ENCODE results near the gene ABCC4. TPM values are rescaled to one million over a fixed set of nuclear protein-coding genes. Genes with fewer than 3 reads are reported as not detected.

Gene ABCC4
- total RNA-seq, 1 donor from 2014 or later: 10.6 TPM

- Mint-ChIP-seq H3K4me3 (ENCODE audit: unreplicated experiment) (no peak overlapping the region), H3K27ac (ENCODE audit: unreplicated experiment) (no peak overlapping the region), H3K4me1 (ENCODE audit: low read depth) (no peaks in the 10 kb centered on the region), H3K9me3 (ENCODE audit: low read depth) (no peaks in the 10 kb centered on the region), H3K27me3 (ENCODE audit: low read depth) (no peaks in the 10 kb centered on the region), H3K36me3 (ENCODE audit: low read depth) (no peaks in the 10 kb centered on the region)
- DNase-seq (ENCODE audit: low spot score): no peak
- TF ChIP-seq CTCF (IDR thresholded peaks at IDR 0.05): no peak
These were observed 37.7 kb upstream of the ABCC4 start for GRCh38 chr13:95338905-95339304.

- H3K9me3 Mint-ChIP-seq (ENCODE audit: low read depth): no peaks in the 10 kb centered on the region
- H3K27me3 Mint-ChIP-seq (ENCODE audit: low read depth): no peaks in the 10 kb centered on the region
- TF ChIP-seq CTCF (IDR thresholded peaks at IDR 0.05): no peak
- H3K4me3 Mint-ChIP-seq (ENCODE audit: unreplicated experiment): no peak overlapping the region
- no peak for DNase-seq (ENCODE audit: low spot score)
- no peak overlapping the region for H3K27ac Mint-ChIP-seq (ENCODE audit: unreplicated experiment)
- no peaks in the 10 kb centered on the region for H3K4me1 Mint-ChIP-seq (ENCODE audit: low read depth)
- no peaks in the 10 kb centered on the region for H3K36me3 Mint-ChIP-seq (ENCODE audit: low read depth)
These were observed 36.3 kb upstream of the ABCC4 start for GRCh38 chr13:95337597-95337996.

DNA sequence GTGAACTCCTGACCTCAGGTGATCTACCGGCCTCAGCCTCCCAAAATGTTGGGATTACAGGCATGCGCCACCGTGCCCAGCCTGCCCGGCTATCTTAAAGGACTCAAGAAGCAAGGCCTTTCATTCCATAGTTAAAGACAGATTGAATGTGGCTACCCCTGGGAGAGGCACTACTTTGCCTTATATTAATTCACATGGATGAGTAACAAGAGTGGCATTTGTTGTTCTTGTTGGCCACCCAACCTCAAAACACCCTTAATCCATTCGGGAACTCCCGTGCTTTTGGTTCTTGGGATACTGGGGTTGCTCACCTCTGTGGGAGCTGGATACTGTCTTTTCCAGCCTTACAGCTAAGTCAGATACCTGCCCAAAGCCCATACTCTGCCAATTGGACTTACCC lies 34.4 kb upstream of the ABCC4 start:
- no peak for TF ChIP-seq CTCF (IDR thresholded peaks at IDR 0.05)
- no peak overlapping the region for H3K4me3 Mint-ChIP-seq (ENCODE audit: unreplicated experiment)
- H3K9me3 Mint-ChIP-seq (ENCODE audit: low read depth): no peaks in the 10 kb centered on the region
- no peak overlapping the region for H3K27ac Mint-ChIP-seq (ENCODE audit: unreplicated experiment)
- H3K36me3 Mint-ChIP-seq (ENCODE audit: low read depth): no peaks in the 10 kb centered on the region
- H3K27me3 Mint-ChIP-seq (ENCODE audit: low read depth): no peaks in the 10 kb centered on the region
- H3K4me1 Mint-ChIP-seq (ENCODE audit: low read depth): no peaks in the 10 kb centered on the region
- no peak for DNase-seq (ENCODE audit: low spot score)

DNA sequence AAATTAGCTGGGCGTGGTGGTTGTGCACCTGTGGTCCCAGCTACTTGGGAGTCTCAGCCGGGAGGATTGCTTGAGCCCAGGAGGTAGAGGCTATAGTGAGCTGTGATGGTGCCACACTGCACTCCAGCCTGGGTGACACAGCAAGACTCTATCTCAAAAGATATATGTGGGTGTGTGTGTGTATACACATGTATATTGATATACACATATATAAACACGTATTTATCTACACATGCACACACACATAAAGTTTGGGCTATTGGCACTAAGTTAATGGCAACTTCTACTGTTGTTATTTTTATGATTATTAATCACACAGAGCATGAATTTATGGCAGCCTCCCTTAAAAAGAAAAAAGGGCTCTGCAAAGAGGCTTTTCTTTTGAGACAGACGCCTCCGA lies 27.1 kb upstream of the ABCC4 start:
- no peak for TF ChIP-seq CTCF (IDR thresholded peaks at IDR 0.05)
- Mint-ChIP-seq H3K27ac (ENCODE audit: unreplicated experiment) (no peak overlapping the region), H3K27me3 (ENCODE audit: low read depth) (no peaks in the 10 kb centered on the region), H3K4me1 (ENCODE audit: low read depth) (no peaks in the 10 kb centered on the region), H3K36me3 (ENCODE audit: low read depth) (no peaks in the 10 kb centered on the region), H3K9me3 (ENCODE audit: low read depth) (no peaks in the 10 kb centered on the region), H3K4me3 (ENCODE audit: unreplicated experiment) (no peak overlapping the region)
- DNase-seq (ENCODE audit: low spot score): no peak

GRCh38 chr13:95327190-95327589 lies 25.9 kb upstream of the ABCC4 start:
- TF ChIP-seq CTCF (IDR thresholded peaks at IDR 0.05): no peak
- Mint-ChIP-seq H3K36me3 (ENCODE audit: low read depth) (no peaks in the 10 kb centered on the region), H3K9me3 (ENCODE audit: low read depth) (no peaks in the 10 kb centered on the region), H3K27ac (ENCODE audit: unreplicated experiment) (no peak overlapping the region), H3K4me3 (ENCODE audit: unreplicated experiment) (no peak overlapping the region), H3K27me3 (ENCODE audit: low read depth) (no peaks in the 10 kb centered on the region), H3K4me1 (ENCODE audit: low read depth) (no peaks in the 10 kb centered on the region)
- no peak for DNase-seq (ENCODE audit: low spot score)
